ENCODE measurements around the gene DPP6.
"Not testable (repeated sequence)": the region's sequence is repeated elsewhere in the genome, so short reads cannot be mapped to it uniquely, and the experiment has no call there.

GRCh38 chr7:154078523-154078922, 26.3 kb downstream of the DPP6 start:
- TF ChIP-seq CTCF (IDR thresholded peaks at IDR 0.05; ENCODE audit: low read depth, low read length); POLR2A (IDR thresholded peaks at IDR 0.05; ENCODE audit: extremely low read depth, insufficient read length): not testable (repeated sequence)
